HG02885 (cell line): ENCODE measurements around the gene WARS2.

Experiments
- ATAC-seq: cut with Tn5 transposase; IDR thresholded peaks from one replicate; pipeline ENCODE4 v1.9.1; 2021; ENCODE audit warnings: mild to moderate bottlenecking; ENCODE audit not compliant: unreplicated experiment, poor library complexity

Gene WARS2

DNA sequence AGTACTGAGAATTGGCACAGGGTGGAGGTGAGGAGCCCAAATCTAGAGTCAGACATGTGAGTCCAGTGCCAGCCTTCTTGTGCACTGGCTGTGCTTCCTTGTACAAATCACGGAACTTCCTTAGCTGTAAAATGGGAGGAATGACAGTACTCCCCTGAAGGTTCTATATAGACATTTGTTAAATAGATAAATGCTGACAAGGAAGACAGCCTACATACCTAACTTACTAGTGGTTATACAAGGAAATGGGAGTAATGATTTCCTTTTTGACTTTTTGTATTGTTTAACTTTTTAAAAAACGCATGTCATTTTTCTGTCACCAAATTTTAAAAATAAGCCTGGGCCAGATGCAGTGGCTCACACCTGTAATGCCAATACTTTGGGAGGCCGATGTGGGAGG, 50.2 kb downstream of the WARS2 start:
- no peak for ATAC-seq

DNA sequence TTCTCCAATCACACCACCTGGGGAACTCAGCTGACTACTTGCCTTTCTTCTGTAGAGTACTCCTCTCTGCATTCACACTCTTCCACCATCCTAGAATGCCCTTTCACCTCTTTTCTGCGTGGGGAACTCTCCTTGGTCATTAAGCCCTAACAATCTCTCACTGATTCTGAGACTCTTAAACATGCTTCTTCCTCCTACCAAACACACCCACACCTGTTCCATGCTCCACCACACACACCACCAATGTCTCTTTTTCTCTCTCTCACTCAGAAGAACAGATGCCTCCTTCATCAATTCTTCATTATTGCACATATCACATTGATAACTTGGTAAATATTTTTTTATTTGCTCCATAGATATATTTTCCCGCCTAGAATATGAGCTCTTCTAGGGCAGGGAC, 53.6 kb downstream of the WARS2 start:
- peak; percentile 59 for ATAC-seq

DNA sequence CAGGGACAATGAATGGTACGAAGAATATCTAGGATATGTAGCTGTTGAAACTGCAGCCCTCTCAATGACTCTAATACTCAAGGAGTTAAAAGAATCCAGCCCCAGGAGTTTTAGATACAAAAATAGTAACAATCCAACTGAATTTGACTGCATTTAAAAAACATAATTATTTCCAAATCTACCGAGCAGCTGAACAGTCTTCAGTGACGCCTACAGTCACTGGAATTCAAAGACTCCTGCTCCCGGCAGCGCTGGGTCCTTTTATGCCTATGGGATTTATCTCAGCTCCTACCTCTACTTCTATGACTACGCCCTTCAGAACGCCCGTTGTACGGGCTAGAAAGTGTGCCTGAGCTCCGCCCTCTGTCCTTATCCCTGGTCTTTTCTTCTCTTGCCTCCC, 55.7 kb downstream of the WARS2 start:
- ATAC-seq = no peak

DNA sequence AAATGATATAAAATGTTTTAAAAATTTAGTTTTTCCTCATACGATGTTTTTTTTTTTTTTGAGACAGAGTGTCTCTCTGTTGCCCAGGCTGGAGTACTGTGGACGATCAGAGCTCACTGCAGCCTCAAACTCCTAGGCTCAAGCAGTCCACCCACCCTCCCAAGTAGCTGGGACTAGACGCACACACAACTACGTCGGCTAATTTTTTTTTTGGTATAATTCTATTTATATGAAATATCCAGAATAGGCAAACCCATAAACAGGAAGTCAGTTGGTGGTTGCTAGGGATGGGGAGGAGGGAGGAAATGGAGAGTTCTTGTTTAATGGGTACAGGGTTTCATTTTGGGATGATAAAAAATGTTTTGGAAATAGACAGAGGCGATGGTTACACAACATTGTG, 56.5 kb downstream of the WARS2 start:
- ATAC-seq = no peak

DNA sequence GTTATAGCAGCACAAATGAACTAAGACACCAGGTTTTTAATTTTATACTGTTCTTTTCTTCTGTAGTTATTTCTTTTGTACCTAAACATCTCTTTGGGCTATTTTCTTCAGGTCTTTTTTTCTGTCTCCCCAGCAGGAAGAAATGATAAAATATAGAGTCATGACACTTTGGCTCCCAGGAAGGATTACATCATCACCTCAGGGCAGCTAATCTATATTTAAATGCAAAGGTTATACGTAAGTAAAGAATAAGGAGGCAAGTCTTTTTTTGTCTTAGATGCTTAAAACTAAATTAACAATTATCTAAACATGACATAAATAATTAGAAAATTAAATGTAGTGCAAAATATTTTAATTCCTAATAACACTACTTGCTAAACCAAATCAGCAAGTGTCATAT, 57.0 kb downstream of the WARS2 start:
- no peak for ATAC-seq

DNA sequence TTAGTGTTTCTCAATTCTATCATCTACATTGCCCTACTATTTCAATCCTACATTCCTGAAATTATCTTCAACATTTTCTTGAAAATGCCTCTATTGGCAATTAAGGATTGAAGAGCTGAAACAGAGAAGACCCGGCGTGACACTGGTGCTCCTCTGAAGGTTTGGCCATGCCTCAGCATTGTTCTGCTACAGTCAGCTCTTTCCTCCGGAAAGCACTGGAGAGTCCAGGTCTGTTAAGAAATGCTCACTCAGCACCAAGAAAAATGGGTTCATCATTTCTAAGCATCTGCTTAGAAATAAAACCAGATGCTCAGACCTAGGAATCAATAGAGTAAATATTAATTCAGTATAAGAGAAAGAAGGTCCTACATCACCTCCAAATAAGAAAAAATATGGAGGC, 58.8 kb downstream of the WARS2 start:
- ATAC-seq = no peak

GRCh38 chr1:119081267-119081666, 59.2 kb downstream of the WARS2 start:
- ATAC-seq = no peak

- ATAC-seq = no peak
Measured at GRCh38 chr1:119080586-119080985, 59.9 kb downstream of the WARS2 start.

- ATAC-seq = no peak
Measured at GRCh38 chr1:119079881-119080280, 60.6 kb downstream of the WARS2 start.

DNA sequence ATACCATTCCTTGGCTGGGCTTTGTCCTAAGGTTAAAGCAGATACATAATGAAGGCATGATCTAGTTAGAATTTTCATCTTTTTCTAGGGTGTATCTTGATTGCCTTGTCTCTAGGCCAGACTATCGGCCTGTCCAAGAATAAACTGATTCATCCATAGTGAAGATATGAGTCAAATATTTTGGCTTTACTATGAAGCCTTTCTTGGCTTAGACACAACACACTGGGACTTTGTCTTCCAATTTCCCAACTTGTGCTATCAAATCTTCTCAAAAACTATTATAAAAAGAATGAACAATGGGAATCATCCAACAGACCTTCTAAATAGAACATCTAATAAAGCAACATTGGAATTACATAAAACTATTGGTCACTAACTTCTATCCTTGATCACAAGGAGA, 64.8 kb downstream of the WARS2 start:
- no peak for ATAC-seq

GRCh38 chr1:119071321-119071720, 69.1 kb downstream of the WARS2 start:
- no peak for ATAC-seq

DNA sequence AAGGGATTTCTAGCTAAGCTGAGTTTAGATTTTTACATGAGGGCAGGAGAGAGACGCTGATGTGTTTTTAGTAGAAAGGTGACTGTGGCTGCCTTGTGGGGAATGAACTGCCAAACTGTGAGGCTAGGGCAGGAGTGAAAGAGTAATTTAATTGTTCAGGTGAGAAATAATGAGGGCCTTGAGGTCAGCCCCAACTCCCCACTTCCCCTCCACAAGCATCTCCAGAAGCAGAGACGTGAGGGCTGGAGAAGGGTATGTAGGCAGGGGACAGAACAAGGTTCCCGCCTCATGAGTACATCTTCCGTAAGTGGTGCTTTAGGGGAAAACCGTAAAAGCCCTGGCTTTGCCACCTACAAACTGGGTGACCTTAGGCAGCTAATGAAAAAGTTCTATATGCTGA, 70.8 kb downstream of the WARS2 start:
- ATAC-seq = no peak

DNA sequence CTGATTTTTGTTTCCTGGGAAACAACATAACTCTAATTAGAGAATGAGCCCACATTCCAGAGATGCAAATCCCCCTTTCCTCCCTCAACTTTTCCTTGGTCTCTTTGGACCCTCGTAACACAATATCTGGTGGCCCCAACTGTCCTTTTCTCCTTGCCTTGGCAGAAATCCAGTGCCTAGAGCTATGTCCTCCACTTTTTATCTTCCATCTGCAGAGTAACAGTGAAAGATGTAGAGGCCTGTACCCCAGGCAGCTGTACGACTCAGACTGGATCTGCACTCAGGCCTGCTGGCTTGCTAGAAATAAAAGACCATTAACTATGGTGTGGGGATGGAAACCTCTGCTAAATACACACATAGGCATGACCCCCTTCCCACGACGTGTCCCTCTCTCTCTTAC, 72.0 kb downstream of the WARS2 start:
- ATAC-seq = no peak

- no peak for ATAC-seq
Measured at GRCh38 chr1:119061700-119062099, 78.8 kb downstream of the WARS2 start.

DNA sequence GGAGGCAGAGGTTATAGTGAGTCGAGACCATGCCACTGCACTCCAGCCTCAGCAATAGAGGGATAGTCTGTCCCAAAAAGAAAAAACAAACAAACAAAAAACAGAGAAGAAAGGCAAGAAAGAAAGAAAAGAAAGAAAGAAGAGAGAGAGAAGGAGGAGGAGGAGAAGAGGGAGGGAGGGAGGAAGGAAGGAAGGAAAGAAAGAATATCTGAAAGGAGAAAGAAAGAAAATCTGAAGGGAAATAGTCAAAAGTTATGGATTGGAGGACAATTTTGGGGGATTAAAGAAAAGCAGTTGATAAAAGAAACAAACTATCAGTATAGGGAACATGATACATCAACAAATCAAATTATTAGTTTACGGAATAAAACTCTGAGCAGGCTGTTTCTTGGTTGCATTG, 84.9 kb downstream of the WARS2 start:
- no peak for ATAC-seq

GRCh38 chr1:119053917-119054316, 86.5 kb downstream of the WARS2 start:
- no peak for ATAC-seq

DNA sequence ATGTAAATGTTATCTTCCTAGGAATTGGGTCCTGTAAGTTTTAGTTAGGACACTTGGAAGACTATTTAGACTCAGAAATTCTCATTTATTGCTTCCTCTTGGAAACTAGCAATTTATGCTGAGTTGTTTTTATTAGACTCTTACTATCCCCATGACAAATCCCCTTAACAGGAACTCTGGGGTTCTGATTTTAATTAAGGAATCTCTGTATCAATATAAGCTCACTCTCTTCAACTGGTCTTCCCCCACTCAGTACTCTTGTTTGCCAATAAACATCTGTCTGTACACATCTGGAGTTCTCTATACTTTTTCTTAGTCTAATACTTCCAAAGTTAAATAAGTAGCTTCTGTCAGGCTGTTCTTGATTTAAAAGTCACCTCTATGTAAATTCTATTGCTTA, 88.2 kb downstream of the WARS2 start:
- ATAC-seq = no peak

- no peak for ATAC-seq
Measured at GRCh38 chr1:119048624-119049404, 91.6 kb downstream of the WARS2 start.

- ATAC-seq = no peak
Measured at GRCh38 chr1:119046785-119047438, 93.5 kb downstream of the WARS2 start.

DNA sequence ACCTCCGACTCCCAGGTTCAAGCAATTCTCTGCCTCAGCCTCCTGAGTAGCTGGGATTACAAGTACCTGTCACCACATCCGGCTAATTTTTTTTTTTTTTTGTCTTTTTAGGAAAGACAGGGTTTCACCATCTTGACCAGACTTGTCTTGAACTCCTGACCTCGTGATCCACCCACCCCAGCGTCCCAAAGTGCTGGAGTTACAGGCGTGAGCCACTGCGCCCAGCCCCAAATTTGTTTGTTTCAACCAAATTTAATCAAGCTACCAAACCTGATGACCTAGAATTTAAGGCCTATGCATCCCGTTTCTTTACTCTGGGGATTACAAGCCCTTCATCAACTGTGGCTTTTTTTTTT, 94.0 kb downstream of the WARS2 start:
- ATAC-seq = no peak

- ATAC-seq = no peak
Measured at GRCh38 chr1:119045096-119045746, 95.2 kb downstream of the WARS2 start.

DNA sequence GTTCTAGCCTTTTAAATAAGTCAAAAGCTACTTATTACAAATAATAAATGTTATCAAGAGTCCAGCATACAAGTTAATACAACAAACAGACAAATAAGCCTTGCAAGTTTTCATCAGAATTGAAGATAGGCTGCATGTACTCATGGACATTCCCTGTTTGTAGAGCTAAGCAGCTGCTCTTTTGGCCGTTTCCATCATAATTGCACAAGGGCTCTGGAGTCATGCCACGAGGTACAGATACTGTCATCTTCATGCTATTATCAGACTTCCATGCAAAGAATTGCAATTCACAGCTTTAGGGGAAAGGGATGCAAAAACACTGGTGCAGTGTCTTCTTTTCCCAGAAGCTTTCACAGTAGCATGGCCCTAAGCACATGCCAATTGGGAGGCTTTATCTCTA, 99.5 kb downstream of the WARS2 start:
- no peak for ATAC-seq
